Nephron progenitor cell (in vitro differentiated cells): Measurements from ENCODE around the gene ANKFN1.

ENCODE experiments used
- DNase-seq: peaks from one replicate; pipeline ENCODE4 v3.0.0; 2021
- H3K27ac Mint-ChIP-seq: 2 replicates; pipeline ENCODE4 v1.8.0; 2021; ENCODE audit warnings: mild to moderate bottlenecking, moderate library complexity, mixed read lengths
- H3K27me3 Mint-ChIP-seq: 2 replicates; pipeline ENCODE4 v1.8.0; 2021; ENCODE audit warnings: mild to moderate bottlenecking, low read depth, mixed read lengths; ENCODE audit not compliant: poor library complexity
- H3K36me3 Mint-ChIP-seq: 2 replicates; pipeline ENCODE4 v1.8.0; 2021; ENCODE audit warnings: low read depth, mixed read lengths
- H3K4me1 Mint-ChIP-seq: 2 replicates; pipeline ENCODE4 v1.8.0; 2021; ENCODE audit warnings: mixed read lengths
- H3K4me3 Mint-ChIP-seq: 2 replicates; pipeline ENCODE4 v1.8.0; 2021; ENCODE audit warnings: mild to moderate bottlenecking, moderate library complexity, mixed read lengths
- H3K9me3 Mint-ChIP-seq: 2 replicates; pipeline ENCODE4 v1.8.0; 2021; ENCODE audit warnings: mild to moderate bottlenecking, moderate library complexity, mixed read lengths
- CTCF ChIP-seq: fragments of 200-600 bp; sonication (generic); IDR thresholded peaks from 2 replicates; pipeline ENCODE4 v1.5.0; 2021; ENCODE audit warnings: antibody characterized with exemption

Gene ANKFN1

GRCh38 chr17:56359518-56359917, 206.2 kb downstream of the ANKFN1 start:
- H3K27me3 Mint-ChIP-seq, result peaks cover 6% of the 10 kb centered on the region
- no peak overlapping the region for H3K4me3 Mint-ChIP-seq
- no peak for TF ChIP-seq CTCF
- H3K9me3 Mint-ChIP-seq, result peaks cover 5% of the 10 kb centered on the region
- DNase-seq, result no peak
- peaks cover 15% of the 10 kb centered on the region for H3K4me1 Mint-ChIP-seq
- peak overlapping the region; percentile 4 for H3K27ac Mint-ChIP-seq
- H3K36me3 Mint-ChIP-seq, result no peaks in the 10 kb centered on the region

GRCh38 chr17:56367366-56367765, 214.1 kb downstream of the ANKFN1 start:
- Mint-ChIP-seq H3K36me3 (no peaks in the 10 kb centered on the region), H3K4me1 (peaks cover 34% of the 10 kb centered on the region)

GRCh38 chr17:56373981-56374833, 220.9 kb downstream of the ANKFN1 start:
- no peak for TF ChIP-seq CTCF
- Mint-ChIP-seq H3K36me3 (no peaks in the 10 kb centered on the region), H3K27ac (no peak overlapping the region), H3K9me3 (peaks cover 8% of the 10 kb centered on the region), H3K27me3 (peaks cover 7% of the 10 kb centered on the region), H3K4me3 (no peak overlapping the region), H3K4me1 (peaks cover 72% of the 10 kb centered on the region)
- DNase-seq, result no peak

More at GRCh38 chr17:56367366-56367765, 214.1 kb downstream of the ANKFN1 start:
- Mint-ChIP-seq H3K27me3 (peaks cover 3% of the 10 kb centered on the region), H3K9me3 (peaks cover 3% of the 10 kb centered on the region), H3K27ac (no peak overlapping the region), H3K4me3 (no peak overlapping the region)
- no peak for DNase-seq
- TF ChIP-seq CTCF, result no peak

- H3K9me3 Mint-ChIP-seq, result peaks cover 26% of the 10 kb centered on the region
- TF ChIP-seq CTCF, result no peak
- H3K36me3 Mint-ChIP-seq, result no peaks in the 10 kb centered on the region
- H3K4me1 Mint-ChIP-seq, result peaks cover 18% of the 10 kb centered on the region
- no peaks in the 10 kb centered on the region for H3K27me3 Mint-ChIP-seq
- H3K4me3 Mint-ChIP-seq, result no peak overlapping the region
- no peak overlapping the region for H3K27ac Mint-ChIP-seq
- no peak for DNase-seq
Measured at GRCh38 chr17:56389356-56389755, 236.1 kb downstream of the ANKFN1 start.

DNA sequence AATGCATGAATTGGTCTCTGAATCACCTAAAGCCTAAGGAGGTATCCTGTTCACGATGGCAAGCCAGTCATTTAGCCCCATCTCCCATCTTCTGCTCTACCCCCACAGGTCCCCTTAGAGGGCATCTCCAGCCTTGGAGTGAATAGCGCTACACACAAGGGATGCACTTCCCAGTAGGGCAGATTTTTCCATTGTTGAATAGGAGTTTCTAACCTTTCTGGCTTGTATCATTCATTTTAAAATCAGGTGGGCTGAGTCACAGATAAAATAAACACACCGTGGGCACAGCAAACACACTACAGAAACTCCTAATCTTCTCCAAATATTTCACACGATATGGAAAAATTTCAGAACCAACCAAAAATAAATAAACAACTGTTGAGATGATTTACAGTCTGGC, 239.0 kb downstream of the ANKFN1 start:
- no peak for DNase-seq

More for the DNA sequence above, 239.0 kb downstream of the ANKFN1 start:
- Mint-ChIP-seq H3K36me3 (no peaks in the 10 kb centered on the region), H3K27ac (no peak overlapping the region), H3K4me3 (no peak overlapping the region), H3K27me3 (no peaks in the 10 kb centered on the region), H3K4me1 (peaks cover 27% of the 10 kb centered on the region), H3K9me3 (peaks cover 19% of the 10 kb centered on the region)
- TF ChIP-seq CTCF, result no peak
